Astrocyte of the spinal cord (primary cell): ENCODE data around the gene HK3.

Experiments used
- DNase-seq: peaks from one replicate; pipeline ENCODE4 v3.0.0; 2011; ENCODE audit warnings: low read depth, low spot score
- H3K4me3 ChIP-seq: 2 replicates; pipeline ENCODE4 v1.5.1; 2011; ENCODE audit warnings: low read depth, mild to moderate bottlenecking, low read length, moderate library complexity
- in situ Hi-C: cut with HindIII; loops from 2 replicates; pipeline ENCODE4 v1.10.0; 2017; ENCODE audit warnings: low sequenced_read_pairs
- TF ChIP-seq, protein P1 (sequence below): IDR thresholded peaks from 2 replicates; pipeline ENCODE4 v1.5.1; 2012; ENCODE audit warnings: low read depth, mild to moderate bottlenecking, low read length, inconsistent platforms

Gene HK3

DNA sequence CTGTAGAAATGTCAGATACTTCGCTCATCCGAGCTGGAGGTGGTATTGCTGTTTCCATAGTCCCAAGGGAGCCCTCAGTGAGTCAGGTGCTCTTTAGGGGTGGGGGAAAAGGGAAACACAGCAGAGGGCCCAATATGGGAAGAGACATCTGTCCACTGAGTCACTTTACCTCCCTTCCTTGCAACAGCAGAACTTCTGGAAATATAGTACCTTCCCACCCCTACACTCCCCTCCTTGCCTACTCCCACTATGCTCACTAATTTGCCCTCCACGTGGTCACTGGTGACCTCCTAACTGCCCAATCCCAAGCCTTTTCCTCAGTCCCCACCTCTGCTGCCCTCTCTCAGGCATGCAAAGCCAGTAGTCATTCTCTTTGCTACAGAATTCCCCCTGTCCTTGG is 1.9 kb downstream of the HK3 start:
- TF ChIP-seq, protein P1, sequence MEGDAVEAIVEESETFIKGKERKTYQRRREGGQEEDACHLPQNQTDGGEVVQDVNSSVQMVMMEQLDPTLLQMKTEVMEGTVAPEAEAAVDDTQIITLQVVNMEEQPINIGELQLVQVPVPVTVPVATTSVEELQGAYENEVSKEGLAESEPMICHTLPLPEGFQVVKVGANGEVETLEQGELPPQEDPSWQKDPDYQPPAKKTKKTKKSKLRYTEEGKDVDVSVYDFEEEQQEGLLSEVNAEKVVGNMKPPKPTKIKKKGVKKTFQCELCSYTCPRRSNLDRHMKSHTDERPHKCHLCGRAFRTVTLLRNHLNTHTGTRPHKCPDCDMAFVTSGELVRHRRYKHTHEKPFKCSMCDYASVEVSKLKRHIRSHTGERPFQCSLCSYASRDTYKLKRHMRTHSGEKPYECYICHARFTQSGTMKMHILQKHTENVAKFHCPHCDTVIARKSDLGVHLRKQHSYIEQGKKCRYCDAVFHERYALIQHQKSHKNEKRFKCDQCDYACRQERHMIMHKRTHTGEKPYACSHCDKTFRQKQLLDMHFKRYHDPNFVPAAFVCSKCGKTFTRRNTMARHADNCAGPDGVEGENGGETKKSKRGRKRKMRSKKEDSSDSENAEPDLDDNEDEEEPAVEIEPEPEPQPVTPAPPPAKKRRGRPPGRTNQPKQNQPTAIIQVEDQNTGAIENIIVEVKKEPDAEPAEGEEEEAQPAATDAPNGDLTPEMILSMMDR: no peak
- DNase-seq: no peak
- in situ Hi-C loops: no loop called here
- no peak overlapping the region for H3K4me3 ChIP-seq

DNA sequence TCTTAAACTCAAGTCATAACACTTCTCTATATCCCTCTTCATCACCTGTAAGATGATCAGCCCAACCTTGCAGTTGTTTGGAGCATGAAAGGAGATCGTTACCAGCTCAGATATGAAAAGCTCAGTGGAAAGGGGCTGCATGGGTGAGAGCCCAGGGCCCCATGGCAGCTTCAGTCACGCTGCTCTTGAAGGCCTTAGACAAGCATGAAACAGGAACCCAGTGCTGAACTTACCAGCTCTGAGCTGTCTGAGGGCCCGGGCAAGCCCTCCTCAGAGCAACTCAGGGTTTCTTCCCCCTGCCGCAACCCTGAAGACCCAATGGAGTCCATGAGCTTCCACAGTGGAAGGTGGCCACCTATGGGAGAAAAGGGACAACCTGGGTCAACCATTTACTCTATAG is 3.3 kb downstream of the HK3 start:
- TF ChIP-seq, protein P1: no peak
- H3K4me3 ChIP-seq: no peak overlapping the region
- in situ Hi-C loops: no loop called here
- no peak for DNase-seq

DNA sequence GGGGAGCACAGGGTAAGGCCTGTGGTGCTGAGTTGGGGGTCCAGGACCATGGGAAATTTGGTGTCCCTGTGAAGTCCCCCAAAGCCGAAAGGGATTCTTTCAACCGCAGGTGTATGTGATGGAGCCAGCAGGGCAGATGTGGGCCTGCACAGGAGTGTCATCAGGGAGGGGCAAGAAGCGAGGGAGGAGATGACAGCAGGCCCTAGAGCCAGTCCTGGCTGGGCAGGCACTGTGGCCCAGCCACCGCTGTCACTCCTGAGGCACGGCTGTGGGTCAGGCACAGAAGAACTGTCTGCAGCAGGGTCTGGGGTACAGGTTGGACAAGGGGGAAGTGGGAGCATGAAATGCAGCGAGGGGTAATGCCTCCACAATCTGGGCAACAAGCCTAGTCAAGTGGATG is 4.8 kb downstream of the HK3 start:
- H3K4me3 ChIP-seq: no peak overlapping the region
- in situ Hi-C loops: no loop called here
- DNase-seq: no peak
- TF ChIP-seq, protein P1: no peak

DNA sequence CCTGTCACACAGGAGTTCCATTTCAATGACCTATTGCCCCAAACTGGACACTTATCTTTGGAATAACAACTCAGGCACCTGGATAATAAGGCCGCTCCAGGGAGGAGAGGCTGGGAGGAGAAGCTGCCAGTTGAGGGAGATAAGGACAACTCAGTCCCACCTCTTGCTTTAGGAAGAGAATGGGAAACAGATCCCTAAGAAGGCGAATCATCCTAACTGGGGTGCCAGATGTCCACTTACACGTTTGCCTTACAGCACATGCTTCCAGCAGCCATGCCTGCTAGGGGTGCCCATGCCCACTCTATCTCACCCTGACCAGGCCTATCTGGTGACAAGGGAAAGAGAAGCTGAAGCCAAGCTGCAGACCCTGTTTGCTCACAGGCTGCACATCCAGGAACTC is 6.5 kb downstream of the HK3 start:
- in situ Hi-C loops: no loop called here
- no peak overlapping the region for H3K4me3 ChIP-seq
- TF ChIP-seq, protein P1: no peak
- no peak for DNase-seq

DNA sequence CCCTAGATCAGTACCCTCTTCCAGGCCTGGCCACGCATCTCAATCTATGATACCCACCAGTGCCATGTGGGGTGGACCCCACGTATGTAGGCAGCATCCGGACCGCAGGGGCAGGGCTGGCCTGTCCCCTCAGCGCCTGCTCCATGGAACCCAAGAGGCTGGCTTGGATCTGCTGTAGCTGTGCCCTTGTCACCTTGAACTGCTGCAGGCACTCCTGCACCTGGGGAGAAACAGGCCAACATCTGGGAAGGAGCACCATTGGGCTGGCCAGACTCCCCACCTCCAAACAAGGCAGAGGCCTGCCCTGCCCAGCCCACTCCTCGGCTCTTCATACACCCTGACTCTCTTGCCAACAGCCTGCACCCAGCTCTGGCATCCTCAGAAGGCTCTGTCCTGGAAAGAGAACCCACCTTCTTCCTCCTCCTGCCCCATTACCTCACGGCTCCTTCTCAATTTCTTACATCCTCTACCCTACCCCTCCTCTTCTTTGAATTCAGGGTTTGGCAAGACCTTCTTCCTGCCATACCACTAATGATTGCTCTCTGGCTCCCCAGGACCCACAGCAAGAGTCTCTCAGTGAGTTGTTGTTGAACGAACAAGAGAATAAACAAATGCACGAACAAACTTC is 7.7 kb downstream of the HK3 start:
- H3K4me3 ChIP-seq: no peak overlapping the region
- no peak for DNase-seq
- TF ChIP-seq, protein P1: no peak
- in situ Hi-C loops: no loop called here

DNA sequence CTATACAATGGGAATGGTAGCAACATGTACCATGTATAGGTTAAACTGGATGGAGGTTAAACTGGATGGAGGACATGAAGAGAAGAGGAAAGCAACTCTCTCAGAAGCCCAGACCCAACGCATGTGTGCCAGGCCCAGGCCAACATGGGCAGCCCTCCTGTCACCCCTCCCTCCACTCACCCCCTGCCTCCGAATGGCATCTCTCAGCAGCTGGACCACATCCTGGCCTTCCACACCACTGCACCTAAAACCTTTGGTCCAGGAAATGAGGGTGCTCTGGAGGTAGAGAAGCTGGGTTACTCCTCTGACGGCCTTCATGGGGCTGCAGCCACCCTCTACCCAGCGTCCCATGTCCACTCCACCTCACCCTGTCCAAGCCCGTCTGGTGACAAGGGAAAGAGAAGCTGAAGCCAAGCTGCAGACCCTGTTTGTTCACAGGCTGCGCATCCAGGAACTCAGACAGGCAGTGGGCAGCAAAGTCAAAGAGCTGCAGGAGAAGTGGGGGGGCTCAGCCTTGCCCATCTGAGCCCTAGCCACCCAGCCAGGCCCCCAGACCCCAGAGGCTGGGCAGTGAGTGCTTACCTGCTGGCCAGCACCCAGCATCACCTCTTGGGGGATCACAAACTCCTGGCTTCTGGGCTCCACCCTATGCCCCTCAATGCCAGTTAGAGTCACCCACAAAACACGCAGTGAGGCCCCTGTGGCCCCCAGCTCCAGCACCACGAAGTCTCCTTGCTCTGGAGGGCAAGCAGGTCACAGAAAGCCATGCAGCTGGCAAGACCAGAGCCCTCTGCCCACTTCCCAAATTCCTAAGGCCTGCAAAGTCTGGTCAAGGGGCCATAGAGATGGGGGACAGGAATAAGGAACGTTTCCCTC is 8.5 kb downstream of the HK3 start:
- TF ChIP-seq, protein P1: no peak
- in situ Hi-C loops: no loop called here
- no peak for DNase-seq
- no peak overlapping the region for H3K4me3 ChIP-seq
